ENCODE data around the gene PHF2.

Gene PHF2

DNA sequence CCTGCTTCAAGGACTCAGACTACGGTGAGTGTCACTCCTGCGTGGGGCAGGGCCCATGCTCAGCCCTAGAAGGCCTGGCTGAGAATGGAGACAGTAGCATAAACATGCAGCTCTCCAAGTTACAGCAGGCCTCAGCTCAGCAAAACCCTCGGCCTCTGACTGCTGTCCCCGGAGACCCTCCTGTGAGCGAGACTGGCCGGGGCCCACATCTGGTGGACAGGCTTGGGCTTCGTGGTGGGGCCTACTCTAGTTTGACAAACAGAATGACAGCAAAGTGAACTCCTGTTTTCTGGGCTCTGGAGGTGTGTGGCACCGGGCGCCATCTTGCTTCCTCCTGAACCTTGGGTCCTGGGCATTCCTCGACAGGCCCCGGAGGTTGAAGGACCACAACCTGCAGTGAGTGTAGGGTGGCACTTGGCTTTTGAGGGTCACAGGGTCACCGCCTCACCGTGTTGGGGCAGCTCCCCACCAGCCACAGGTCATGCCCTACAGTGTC, 97.5 kb downstream of the PHF2 start:
- in situ Hi-C loops (cut with HindIII; ENCODE audit: low sequenced_read_pairs), result loop anchor here (25.0 kb wide), 1 partner anchor 313 kb away; no protein-coding TSS in a partner anchor

DNA sequence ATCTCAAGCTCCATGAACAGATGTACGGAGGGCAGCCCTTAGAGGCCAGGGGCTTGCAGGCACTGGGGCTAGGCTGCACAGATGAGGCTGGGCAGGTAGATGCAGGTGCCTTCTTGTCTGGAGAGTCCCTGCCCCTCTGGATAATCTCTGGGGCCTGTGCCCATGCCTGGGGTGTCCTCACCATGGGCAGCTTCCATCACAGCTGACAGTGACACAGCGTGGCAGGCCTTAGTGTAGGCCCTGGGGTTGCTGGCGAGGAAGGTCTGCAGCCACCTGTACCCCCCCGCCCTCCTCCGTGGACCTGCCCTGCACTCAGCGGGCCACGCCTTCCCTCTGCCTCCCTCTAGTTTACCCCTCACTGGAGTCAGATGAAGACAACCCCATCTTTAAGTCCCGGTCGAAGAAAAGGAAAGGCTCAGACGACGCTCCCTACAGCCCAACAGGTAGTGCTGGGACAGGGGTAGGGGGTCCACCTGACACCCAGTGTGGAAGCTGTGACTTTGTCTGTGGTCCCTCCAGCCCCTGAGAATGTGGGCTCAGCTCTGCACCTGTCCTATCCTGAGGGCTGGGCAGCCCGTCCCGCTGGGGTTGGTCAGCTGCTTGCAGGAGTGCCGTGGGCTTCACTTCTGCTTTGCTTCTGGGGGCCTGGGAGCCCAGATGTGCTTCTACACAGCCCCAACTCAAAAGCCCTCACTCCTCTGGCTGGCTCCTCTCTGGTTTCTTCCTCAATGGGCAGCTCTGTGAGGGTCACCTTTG, 98.4 kb downstream of the PHF2 start:
- in situ Hi-C loops (cut with HindIII; ENCODE audit: low sequenced_read_pairs), result loop anchor here (25.0 kb wide), 1 partner anchor 313 kb away; no protein-coding TSS in a partner anchor

DNA sequence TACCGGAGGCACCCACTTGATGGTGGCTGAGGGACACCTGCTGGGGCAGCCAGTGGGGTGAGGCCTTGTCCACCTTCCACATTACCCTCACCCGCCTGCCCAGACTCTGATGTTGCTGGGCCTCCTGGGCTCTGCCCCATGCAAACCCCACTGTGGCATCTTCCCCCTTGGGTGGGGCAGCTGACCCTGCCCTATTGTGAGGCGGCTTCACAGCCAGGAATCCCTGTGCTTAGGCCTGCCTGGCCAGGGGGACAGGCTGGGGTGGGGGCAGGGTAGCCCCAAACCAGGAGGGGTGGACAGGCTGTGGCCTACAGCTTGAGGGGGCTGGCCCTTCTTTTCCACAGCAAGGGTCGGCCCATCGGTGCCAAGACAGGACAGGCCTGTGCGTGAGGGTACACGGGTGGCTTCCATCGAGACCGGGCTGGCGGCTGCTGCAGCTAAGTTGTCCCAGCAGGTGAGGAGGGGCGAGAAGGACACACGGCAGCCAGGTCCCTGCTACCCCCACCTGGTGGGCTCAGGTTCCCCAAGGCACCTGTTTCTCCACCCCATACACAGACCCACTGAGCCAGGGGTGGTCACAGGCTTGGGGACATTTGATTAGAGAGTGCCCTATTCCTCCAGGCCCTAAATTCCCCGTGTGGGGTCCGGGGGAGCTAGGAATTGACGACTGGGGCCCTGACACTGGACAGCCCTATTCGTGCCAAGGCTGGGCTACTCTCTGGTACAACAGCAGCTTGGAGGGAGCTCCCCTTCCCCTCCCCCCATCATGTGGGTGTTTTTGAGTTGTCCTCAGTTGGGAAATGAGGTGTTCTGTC, 99.2 kb downstream of the PHF2 start:
- in situ Hi-C loops (cut with HindIII; ENCODE audit: low sequenced_read_pairs), result no loop called here

DNA sequence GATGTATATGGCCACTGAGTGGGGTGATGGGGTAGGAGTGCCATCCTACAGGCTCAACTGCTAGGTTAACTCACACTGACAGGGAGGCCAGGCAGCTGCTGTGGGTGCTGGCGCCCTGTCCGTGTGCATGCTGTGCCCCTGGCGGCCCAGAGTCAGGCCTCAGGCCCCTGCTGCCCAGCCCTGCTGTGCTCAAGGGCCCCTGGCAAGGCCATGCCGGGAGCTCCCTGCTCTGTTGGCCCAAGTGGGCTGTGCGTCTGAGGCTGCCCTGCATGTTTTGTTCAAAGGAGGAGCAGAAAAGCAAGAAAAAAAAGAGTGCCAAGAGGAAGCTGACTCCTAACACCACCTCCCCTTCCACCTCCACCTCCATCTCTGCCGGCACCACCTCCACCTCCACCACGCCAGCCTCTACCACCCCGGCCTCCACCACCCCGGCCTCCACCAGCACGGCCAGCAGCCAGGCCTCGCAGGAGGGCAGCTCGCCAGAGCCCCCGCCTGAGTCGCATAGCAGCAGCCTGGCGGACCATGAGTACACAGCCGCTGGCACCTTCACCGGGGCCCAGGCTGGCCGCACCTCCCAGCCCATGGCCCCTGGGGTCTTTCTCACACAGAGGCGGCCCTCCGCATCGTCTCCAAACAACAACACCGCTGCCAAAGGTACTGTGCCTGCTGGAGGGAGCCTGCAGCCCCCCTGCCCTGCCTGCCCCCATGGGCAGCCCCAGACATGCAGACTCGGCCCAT, 100.1 kb downstream of the PHF2 start:
- in situ Hi-C loops (cut with HindIII; ENCODE audit: low sequenced_read_pairs), result no loop called here

DNA sequence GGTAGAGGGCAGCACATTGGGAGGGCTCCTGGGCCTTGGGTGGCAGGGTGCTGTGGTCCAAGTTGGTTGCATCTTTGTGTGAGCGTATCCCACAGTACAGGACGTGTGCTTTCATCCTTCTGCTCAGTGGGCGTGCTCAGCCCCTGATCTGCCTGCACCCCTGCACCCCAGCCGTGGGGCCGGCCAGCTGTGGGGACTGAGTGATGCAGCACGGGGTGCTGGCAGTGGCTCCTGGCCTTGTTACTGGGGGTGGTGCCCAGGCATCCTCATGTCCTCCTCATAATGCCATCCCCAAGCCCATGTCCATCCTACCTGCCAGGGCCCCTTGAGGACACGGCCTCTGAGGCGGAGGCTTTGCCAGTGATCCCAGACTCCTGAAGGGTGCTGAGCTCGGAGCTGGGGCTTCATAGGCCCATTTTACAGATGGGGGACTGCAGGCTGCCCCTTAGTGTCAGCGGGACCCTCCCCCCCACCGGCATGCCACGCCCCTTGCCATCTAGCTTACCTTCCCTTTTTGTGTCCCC, 100.7 kb downstream of the PHF2 start:
- in situ Hi-C loops (cut with HindIII; ENCODE audit: low sequenced_read_pairs), result no loop called here

DNA sequence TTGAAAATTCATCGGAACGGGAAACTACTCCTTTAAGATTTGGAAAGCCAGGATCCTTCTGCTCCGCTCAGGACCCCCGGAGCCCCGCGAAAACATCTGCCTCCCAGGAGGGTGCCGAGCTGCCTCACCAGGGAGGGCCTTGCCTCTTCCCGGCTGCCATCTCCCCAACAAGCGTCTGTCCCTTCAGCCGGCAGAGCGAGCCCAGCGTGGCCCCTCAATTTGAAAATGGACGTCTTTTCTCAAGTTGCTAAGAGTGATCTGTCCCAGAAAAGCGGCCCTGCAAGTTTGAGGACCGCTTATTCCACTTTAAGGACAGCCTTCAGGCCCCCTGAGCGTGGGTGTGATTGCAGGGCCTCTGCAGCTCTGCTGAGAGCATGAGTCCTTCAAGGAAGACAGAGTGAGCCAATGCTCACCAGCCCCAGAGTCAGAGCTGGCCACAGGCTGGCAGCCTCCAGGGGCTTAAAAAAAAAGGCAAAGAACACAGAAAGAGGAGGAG, 101.3 kb downstream of the PHF2 start:
- in situ Hi-C loops (cut with HindIII; ENCODE audit: low sequenced_read_pairs), result no loop called here

DNA sequence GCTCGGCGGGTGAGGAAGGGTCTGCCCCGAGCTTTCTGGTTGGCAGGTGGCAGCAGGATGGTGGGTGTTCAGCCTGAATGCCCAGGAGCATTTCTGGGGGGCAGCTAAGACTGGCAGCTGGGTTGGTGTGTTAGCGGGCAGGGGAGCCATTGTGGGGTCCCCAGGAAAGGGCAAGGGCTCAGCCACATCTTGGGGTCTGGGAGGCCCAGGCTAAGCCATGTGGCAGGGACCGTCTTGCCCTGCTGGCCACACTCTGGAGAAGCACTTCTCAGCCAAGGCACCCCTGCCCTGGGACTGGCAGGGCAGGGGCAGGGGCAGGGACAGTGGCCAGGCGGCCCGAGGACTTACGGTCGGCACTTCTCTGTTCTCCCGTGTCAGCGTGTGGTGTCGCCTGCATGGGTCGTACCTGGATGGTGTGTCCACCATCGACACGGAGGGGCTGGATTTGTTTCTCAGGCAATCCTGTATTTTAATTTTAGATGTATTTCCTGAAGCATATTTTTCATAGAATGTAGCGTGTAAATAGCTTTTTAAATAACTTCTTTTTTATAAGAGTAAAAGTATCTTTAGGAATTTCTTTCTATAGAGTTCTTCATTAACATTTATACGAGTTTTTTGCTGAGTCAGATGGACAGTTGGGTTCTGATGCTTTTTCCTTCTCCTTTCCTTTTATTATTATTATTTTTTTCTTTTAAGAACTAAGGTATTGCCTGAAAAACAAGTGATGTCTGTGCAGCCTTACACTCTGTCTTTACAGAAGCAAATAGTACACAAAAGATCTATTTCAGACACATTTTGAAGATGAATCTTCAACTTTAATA, 102.0 kb downstream of the PHF2 start:
- in situ Hi-C loops (cut with HindIII; ENCODE audit: low sequenced_read_pairs), result no loop called here

DNA sequence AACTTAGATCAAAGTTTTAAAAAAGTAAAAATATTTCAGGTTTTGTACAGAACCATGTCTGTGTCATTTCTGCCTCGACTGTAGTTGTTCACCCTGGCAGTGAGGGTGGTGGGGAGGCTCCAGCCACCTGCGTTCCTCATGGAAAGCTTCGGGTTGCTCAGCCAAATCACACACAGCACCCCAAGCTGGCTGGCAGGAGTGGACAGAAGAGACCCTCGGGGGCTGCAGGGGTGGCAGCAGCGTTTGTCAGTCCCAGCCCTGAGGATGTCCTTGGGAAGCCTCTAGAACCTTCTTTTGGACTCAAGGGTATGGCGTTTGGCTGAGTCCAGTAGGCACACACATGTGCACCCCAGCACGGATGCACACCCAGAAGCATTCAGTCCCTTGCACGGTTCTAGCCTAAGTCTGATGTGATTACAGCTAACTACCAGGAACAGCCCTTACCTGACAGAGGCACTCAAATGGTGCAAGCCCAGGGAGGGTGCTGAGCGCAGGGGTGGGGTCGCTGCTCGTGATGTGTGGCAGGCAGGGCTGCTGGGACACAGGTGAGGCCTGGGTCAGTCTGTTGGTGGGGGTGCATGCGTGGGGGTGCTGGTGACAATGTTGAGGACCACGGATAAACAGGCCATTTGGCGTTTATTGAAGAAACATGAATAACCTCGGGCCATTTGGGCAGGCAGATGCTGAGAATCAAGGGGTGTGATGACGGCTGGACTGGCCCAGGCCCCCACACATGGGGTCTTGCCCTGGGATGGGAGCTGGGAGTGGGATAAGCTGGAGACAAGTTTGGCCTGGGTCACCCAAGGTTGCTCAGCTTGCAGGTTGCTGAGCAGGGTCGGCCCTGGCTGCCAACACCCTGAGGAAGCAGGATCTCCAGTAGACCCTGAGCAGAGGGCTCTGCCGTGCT, 103.4 kb downstream of the PHF2 start:
- in situ Hi-C loops (cut with HindIII; ENCODE audit: low sequenced_read_pairs), result no loop called here

DNA sequence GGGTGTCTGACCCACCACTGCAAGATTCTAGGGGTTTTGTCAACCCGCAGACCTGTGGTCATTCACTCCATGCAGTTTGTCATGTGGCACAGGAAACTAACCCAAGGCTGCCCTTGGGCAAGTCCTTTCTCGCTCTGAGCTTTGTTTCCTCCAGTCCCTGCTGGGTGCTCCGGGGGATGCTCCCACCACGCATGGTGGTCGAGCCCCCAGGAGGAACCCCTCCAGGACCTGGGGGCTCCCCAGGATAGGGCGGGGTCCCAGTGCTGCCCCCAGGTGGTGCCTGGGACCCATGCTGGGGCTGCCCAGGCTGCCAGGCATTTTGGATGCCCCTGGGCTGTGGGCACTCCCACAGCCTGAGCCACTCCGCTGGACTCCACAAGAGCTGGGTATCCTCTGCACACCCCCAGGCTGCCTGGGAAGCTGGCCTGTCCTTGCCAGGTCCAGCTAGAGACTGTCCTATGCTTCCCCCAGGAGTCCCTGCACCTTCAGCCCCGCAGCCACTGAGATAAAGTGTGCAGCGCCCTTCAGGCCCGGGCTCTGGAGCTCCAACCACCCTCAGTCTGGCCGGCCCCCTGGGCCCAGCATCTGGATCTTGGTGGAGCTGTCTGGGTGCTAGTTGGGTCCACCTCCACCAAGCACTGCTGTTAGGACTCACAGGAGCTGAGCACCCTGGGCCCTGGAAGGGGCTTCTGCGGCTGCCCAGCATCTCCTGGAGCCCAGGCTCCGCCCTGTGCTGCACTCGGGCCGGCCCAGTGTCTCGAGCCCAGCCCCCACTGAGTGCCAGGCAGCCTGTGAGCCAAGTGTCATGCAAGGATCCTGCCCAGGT, 104.3 kb downstream of the PHF2 start:
- in situ Hi-C loops (cut with HindIII; ENCODE audit: low sequenced_read_pairs), result no loop called here

DNA sequence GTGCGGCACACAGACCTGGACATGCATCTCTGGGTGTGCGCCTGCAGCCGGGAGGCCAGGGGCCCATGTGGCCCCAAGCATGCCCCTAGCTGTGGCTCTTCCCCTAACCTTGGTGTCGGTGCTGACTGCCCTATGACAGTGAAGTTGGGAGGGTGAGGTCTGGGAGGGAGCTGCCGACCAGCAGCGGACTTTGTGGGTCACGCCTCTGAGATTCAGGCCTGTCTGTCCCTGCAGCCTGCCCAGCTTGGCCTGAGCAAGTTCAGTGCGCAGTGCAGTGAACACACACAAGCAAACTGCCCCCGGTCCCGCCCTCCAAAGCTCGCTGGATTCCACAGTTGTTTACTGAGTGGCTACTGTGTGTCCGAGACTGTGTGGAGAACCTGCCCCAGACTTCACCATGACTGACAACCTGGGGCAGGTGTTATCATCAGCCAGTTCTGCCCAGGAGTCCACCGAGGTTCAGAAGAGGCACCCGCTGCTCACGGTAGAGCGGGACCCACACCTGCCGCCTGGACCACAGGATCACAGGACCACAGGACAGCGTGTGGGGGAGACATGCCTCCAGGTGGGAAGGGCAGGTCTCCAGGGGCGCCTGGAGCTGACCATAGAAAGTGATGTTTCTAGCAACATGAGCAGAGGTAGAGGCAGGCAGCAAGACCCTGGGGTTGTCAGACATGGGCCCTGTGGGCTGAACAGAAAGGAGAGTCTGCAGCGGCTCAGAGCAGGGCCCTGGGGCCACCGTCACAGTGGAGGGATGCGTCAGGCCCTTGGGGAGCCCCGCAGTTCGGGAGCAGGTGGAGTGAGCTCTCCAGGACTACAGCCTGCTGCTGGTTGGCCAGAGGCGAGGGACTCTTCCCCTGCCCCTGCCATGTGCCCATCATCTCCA, 105.1 kb downstream of the PHF2 start:
- in situ Hi-C loops (cut with HindIII; ENCODE audit: low sequenced_read_pairs), result no loop called here

DNA sequence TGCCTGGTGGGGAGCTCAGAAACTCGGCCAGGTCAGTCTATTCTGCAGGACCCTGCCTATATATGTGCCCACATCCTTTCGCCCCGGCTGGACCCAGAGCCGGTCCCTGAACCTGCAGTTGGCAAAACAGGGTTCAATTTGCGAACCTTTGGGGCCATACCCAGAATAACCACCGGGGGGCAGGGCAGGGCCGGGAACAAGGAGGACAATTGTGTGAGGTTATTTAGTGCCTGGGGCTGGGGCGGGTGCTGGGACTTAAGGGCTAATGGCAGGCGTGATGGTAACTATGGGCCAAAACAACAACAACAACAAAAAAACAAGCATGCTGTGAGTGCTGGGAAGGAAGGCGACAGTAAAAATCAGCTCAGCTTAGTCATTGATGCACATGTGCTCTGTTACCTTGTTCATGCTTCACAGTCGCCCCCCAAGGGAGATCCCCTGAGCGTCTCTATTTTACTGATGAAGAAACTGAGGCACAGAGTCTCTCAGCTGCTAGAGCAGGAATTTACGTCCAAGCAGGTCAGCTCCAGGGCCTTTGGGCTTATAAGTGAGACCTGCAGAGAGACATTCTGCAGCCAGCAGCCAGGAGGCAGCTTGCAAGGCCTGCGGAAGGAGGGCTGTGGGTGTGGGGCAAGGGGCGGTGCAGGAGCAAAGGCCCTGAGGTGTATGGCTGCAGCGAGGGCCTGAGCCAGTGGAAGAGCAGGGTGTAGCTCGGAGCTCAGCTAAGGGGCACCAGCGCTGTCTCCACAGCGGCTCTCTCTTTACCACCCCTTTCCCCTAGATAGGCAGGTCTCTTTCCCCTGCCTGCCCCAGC, 106.0 kb downstream of the PHF2 start:
- in situ Hi-C loops (cut with HindIII; ENCODE audit: low sequenced_read_pairs), result no loop called here

DNA sequence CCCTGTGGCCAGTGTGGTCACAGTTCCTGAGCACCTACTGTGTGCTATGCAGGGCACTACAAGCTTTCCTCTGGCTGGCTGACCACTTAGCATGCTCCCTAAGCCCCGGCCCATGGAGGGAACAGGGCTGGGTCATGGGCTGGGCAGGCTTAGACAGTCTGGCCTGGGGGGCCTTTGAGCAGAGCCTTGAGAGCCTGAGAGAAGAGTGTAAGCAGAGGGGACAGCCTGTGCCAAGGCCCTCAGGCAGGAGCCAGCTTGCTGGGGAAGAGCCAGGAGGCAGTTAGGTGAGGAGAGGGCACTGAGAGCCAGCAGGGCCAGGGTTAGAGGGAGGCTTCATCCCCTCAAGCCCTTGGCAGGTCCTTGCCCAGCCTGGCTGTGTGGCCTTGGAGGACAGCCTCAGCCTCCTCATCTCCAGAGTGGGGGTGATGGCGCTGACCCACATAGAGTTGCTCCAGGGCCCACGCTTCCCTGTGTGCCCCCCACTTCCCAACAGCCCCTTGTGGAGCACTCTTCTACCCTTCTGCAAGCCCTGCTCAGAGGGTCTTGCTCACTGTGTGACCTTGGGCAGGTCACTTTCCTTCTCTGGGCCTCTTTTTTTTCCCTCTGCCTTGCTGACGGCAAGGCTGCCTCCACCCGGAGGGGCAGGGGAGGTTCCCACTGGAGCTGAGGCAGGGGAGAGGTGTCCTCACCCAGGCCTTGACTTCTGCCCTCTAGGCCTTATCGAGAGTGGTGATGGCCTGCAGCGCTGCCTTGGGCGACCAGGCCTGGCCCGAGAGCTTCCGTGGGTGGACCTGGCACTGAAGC, 107.1 kb downstream of the PHF2 start:
- in situ Hi-C loops (cut with HindIII; ENCODE audit: low sequenced_read_pairs), result no loop called here

DNA sequence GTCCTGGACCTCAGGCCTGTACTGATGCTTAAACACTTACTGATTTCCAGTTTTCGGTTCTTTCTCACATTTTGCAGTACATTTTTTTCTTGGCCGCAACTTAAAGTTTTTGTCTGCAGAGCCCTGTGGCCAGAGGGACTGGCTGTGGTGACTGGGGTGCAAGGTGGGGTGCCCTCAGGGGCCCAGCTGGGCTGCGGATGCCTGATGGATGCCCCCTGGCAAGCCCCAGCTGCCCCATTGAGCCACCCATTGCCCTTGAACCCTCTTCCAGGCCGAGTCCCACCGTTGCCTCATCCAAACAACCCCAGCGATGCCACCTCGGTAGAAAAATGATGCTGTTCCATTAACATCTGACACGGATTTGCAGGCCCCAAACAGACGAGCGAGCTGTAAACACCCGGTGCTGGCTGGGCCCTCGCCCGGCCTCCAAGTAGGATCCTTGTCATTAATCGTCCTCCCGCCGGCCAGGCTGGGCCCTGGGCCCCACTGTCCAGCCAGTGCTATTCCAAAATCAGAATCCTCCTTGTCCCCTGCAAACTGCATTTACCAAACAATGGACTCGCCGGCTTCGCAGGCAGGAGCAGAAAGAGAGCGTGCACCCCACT, 107.9 kb downstream of the PHF2 start:
- in situ Hi-C loops (cut with HindIII; ENCODE audit: low sequenced_read_pairs), result no loop called here

DNA sequence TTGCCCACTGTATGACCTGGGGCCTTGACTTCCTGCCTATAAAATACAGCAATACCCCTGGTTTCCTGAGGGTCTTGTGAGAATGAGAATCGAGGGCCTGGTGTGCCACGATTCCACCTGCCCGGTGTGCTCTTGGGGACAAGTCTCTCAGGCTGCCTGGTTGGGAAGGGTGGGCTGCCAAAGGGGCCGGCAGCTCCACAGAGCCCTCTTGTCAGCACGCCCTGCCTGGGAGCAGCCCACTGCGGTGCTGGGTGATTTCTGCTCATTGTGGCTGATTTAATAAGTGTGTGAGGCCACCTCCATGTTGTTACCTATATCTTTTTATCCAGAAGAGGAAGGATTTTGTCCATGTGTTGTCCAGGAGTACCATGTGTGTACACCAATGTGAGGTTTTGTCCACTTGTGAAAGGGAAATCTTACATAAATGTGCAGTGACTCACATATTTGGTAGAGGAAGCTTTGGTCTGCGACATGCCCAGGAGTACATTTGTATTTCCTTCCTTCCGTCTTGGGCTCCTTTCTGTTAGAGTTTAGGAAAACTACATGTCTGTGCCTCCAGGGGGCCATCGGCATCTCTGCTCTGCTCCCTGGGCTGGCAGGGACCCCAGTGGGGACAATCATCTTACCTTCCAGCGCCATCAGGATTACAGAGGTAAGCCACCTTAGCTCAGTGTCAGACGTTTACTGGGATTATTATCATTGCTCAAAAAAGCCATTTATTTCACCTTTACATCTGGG, 108.6 kb downstream of the PHF2 start:
- in situ Hi-C loops (cut with HindIII; ENCODE audit: low sequenced_read_pairs), result loop anchor here (5.0 kb wide), 1 partner anchor 77 kb away; no protein-coding TSS in a partner anchor

Data from endothelial cell of hepatic sinusoid (primary cell).